GM12801 (cell line): Measurements from ENCODE around the gene SLC4A2.

Source experiments
- TF ChIP-seq, protein P1 (sequence below): IDR thresholded peaks from one replicate; pipeline ENCODE4 v1.5.1; 2011; ENCODE audit warnings: control low read depth; ENCODE audit not compliant: insufficient read length; ENCODE audit errors: extremely low read depth

The SLC4A2 gene

DNA sequence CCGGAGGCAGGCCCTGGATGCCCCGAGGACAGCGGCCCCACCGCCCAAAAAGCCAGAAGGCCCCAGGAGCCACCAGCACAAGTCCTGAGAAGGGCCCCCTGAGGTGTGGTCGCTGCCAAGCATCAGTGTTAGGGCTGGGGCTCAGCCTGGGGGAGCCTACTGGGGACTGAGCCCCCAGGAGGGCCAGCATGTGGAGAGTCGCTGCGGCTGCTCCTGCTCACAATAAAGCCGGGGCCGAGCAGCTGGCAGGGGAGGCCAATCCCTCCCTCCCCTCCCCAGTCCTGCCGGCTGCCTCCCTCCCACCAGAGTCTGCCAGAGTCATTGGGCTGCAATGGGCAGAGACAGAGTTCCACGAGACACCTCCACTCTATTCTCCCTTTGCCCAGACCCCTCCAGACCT lies 14.1 kb upstream of the SLC4A2 start:
- TF ChIP-seq, protein P1, sequence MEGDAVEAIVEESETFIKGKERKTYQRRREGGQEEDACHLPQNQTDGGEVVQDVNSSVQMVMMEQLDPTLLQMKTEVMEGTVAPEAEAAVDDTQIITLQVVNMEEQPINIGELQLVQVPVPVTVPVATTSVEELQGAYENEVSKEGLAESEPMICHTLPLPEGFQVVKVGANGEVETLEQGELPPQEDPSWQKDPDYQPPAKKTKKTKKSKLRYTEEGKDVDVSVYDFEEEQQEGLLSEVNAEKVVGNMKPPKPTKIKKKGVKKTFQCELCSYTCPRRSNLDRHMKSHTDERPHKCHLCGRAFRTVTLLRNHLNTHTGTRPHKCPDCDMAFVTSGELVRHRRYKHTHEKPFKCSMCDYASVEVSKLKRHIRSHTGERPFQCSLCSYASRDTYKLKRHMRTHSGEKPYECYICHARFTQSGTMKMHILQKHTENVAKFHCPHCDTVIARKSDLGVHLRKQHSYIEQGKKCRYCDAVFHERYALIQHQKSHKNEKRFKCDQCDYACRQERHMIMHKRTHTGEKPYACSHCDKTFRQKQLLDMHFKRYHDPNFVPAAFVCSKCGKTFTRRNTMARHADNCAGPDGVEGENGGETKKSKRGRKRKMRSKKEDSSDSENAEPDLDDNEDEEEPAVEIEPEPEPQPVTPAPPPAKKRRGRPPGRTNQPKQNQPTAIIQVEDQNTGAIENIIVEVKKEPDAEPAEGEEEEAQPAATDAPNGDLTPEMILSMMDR: no peak

DNA sequence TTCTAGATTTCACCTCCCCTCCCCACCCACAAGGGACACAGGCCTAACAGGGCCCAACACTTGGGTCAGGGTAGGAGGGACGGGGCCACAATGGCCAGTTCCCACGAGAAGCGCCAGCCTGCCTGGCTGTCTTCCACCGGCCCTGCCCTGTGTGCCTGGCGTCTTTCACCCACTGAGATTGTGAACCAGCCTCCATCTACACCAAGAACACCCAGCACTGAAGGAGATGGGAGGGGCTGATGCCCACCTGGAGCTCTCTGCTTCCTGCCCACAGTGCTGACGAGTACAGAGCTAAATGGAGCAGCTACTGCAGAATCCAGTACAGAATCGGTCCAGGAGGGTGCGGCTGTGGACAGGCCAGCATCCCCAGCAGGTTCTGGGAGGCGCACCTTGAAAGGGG lies 13.4 kb upstream of the SLC4A2 start:
- TF ChIP-seq, protein P1: no peak

DNA sequence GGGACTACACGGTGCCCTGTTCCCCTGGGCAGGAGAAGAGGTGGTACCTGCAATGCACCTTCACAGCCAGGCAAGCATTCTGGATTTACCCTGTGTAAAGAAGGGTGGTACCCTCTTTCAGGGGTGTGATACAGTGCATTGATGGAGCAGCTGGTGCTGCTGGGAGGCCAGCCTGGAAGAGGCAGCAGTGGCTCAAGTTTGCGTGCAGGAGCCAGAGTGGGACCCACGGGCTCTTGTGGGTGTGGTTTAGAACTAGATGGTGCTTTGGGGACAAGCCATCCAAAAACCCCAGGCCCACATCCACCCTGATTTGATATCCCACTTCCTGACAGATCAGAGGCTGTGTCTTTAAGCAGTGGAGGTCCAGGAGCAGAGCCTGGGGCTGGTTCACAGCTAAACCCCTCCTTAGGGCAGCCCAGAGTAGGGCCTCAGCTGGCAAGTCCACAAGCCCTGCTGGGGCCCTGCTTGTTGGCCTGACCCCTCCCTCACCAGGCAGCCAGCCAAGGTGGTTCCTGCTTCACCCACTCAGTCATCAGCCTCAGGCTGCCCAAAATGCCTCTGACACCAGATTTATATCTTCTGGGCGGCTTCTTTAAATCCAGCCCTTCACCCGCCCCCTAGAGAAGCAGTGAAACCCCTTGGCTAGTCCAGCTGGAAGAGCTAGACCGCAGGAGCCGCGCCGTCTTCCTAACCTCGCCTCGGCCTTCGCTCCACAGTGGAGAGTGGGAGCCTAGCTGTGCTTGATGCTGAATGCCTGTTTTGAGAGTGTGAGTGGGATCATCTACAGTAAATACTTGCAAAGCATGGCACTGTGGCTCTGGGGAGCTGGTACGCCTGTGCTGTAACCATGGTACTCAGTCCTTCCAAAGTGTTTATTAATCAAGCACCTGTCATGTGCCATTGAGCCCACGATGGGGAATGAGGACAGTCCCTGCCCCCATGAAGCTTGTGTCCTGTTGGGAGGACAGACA lies 12.5 kb upstream of the SLC4A2 start:
- TF ChIP-seq, protein P1: no peak

DNA sequence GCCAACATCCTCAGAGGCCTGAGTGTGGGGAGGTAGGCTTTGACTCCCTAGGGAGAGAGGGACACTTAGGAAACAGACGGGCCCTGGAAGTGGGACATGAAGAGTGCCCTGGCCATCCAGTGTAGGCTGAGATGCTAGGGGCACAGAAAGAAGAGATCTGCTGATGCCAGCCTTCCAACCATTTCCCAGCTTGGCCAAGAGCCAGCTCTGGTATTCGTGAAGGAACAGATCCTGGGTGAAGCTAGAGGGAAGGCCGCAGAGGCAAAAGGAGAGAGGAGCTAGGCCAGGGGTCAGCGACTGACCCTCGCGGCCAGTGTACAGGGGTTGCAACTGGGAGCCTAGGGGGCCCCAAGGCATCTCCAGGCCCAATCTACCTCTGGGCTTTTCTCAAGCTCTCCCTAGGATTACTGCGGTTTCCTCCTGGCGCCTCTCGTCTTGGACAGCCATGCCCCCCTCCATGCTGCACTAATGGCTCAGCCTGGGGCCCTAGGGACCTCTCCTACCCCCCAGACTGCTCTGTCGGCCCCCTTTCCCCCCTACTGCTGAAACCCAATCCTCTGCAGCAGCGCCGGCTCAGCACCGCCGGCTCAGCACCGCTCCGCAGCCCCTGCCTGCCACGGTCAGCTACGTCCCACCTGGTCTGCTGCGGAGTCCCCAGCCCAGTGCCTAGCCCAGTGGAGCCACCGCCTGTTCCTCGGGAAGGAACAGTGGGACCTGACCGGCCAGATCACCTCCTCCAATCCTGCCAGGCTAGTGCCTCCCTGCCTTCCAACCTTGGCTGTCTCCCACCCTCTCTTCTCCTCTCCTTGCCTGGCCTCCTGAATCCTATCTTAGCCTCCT lies 11.2 kb upstream of the SLC4A2 start, which contains the start of gene ASIC3:
ASIC3 (plus strand) TSS at position 556 of the 840 bp plus-strand sequence. CDS start 355 bp downstream, outside the sequence.
- TF ChIP-seq, protein P1: no peak

DNA sequence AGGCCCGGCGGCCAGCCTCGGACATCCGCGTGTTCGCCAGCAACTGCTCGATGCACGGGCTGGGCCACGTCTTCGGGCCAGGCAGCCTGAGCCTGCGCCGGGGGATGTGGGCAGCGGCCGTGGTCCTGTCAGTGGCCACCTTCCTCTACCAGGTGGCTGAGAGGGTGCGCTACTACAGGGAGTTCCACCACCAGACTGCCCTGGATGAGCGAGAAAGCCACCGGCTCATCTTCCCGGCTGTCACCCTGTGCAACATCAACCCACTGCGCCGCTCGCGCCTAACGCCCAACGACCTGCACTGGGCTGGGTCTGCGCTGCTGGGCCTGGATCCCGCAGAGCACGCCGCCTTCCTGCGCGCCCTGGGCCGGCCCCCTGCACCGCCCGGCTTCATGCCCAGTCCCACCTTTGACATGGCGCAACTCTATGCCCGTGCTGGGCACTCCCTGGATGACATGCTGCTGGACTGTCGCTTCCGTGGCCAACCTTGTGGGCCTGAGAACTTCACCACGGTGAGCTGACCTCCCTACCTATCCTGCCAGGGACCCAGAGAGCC lies 10.4 kb upstream of the SLC4A2 start:
- TF ChIP-seq, protein P1: no peak

DNA sequence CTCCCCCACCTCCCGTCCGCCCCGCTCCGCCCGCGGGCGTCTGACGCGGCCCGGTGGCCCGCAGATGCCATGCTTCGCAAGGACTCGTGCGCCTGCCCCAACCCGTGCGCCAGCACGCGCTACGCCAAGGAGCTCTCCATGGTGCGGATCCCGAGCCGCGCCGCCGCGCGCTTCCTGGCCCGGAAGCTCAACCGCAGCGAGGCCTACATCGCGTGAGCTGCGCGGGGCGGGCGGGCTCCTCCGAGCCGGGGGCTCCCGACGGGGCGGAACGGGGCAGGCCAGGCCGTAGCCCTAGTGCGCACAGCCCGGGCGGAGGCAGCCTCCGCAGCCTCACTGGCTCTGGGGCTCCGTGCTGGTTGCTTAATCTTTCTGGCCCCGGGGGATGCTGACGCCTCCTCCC lies 8.3 kb upstream of the SLC4A2 start:
- TF ChIP-seq, protein P1: no peak

DNA sequence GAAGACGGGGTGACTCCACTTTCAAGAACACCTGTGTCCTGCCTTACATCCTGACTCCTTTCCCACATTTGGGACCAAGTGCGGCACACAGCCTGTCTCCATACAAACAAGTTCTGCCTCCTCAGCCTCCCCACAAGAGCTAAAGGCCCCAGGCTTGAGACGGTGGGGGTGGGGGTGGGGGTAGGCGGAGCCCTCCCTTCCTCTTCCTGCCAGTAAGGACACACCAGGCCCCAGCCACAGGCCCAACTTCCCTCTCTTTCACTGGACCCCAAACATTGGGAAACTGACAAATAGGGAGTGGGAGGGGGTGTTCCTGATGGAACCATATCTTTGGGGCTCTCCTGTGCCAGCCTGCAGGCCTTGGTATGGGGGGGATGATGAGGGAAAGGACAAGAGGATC lies 6.3 kb upstream of the SLC4A2 start:
- TF ChIP-seq, protein P1: no peak
